Adipocyte (in vitro differentiated cells): ENCODE measurements around the gene CRYBG1.
"Not testable (repeated sequence)": the region's sequence is repeated elsewhere in the genome, so short reads cannot be mapped to it uniquely, and the experiment has no call there.

Experiments
- DNase-seq: peaks from one replicate; pipeline ENCODE4 v3.0.0-alpha.2; 2015; ENCODE audit warnings: low read depth
- H3K27me3 ChIP-seq: replicated peaks from 2 replicates; pipeline ENCODE4 v1.7.0; 2013; ENCODE audit warnings: mild to moderate bottlenecking, low read length, moderate library complexity; ENCODE audit not compliant: control insufficient read depth, insufficient read depth
- H3K36me3 ChIP-seq: 2 replicates; pipeline ENCODE4 v1.7.0; 2013; ENCODE audit warnings: low read length, mild to moderate bottlenecking, moderate library complexity; ENCODE audit not compliant: control insufficient read depth, insufficient read depth, severe bottlenecking
- H3K4me1 ChIP-seq: 2 replicates; pipeline ENCODE4 v1.7.0; 2013; ENCODE audit warnings: mild to moderate bottlenecking, low read length, moderate library complexity; ENCODE audit not compliant: control insufficient read depth, insufficient read depth
- H3K4me3 ChIP-seq: 2 replicates; pipeline ENCODE4 v1.7.0; 2013; ENCODE audit warnings: mild to moderate bottlenecking, low read length, moderate library complexity
- H3K9ac ChIP-seq: 2 replicates; pipeline ENCODE4 v1.7.0; 2013; ENCODE audit warnings: mild to moderate bottlenecking, low read length, moderate library complexity
- H3K9me3 ChIP-seq: 2 replicates; pipeline ENCODE4 v1.7.0; 2013; ENCODE audit warnings: mild to moderate bottlenecking, low read length, moderate library complexity; ENCODE audit not compliant: control insufficient read depth

The CRYBG1 gene

DNA sequence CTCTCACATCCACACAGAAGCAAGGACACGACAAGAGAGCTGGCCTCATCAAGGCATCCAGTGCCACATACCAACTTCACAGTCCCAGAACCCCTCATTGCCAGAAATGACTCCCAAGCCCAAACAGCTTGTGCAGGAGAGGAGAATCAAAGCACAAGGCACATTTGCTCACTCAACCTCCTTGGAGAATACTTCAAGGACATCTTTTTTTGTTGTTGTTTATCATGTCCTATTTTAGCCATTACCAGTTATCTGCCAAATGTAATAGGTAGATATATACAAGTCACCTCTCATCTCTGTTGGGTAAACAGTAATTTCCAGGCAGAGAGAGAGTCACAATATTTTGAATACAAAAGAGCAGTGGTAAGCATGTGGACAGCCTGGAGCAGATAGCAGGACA, 221.0 kb downstream of the CRYBG1 start:
- H3K4me1 ChIP-seq: peaks cover 7% of the 10 kb centered on the region
- no peak overlapping the region for H3K4me3 ChIP-seq
- H3K27me3 ChIP-seq: no peaks in the 10 kb centered on the region
- no peaks in the 10 kb centered on the region for H3K9me3 ChIP-seq
- no peak for DNase-seq
- H3K36me3 ChIP-seq: peaks cover 17% of the 10 kb centered on the region
- no peak overlapping the region for H3K9ac ChIP-seq

DNA sequence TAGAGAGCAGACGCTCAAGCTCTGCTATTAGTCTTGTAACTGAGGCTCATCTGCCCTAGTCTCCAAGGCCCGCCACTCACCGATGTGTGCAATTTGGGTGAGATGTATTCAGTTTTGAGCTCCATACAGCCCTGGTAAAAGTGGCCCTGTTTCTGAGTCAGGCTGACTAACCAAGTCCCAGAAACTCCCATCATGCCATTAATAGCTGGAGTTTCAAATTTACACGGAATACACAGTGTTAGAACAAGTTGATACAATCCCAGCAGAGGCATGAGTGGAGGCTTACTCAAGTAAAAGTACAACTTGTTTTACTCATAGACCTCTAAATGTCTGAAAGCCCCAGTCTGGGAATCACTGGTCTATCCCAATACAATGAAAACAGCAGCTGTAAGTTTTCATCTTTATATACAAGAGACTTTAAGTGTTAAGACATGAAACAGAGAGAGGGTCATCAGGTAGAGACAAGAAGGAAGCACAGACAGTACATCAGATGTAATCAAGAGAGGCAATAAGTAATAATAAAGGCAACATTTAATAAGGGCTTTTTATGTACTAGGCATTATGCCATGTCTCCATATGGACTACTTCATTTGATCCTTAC, 226.4 kb downstream of the CRYBG1 start:
- DNase-seq: no peak
- no peaks in the 10 kb centered on the region for H3K27me3 ChIP-seq
- H3K4me1 ChIP-seq: peaks cover 20% of the 10 kb centered on the region
- H3K36me3 ChIP-seq: peaks cover 17% of the 10 kb centered on the region
- no peak overlapping the region for H3K4me3 ChIP-seq
- H3K9ac ChIP-seq: no peak overlapping the region
- H3K9me3 ChIP-seq: no peaks in the 10 kb centered on the region

DNA sequence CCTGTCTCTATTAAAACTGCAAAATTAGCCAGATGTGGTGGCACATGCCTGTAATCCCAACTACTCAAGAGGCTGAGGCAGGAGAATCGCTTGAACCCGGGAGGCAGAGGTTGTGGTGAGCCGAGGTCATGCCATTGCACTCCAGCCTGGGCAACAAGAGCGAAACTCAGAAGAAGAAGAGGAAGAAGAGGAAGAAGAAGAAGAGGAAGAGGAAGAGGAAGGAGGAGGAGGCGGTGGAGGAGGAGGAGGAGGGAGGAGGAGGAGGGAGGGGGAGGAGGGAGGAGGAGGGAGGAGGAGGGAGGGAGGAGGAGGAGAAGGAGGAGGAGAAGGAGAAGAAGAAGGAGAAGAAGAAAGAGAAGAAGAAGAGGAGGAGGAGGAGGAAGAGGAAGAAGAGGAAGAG, 228.4 kb downstream of the CRYBG1 start:
- H3K36me3 ChIP-seq, H3K4me3 ChIP-seq, H3K27me3 ChIP-seq, H3K9ac ChIP-seq, DNase-seq, H3K9me3 ChIP-seq: not testable (repeated sequence)
- H3K4me1 ChIP-seq: peaks cover 24% of the 10 kb centered on the region

DNA sequence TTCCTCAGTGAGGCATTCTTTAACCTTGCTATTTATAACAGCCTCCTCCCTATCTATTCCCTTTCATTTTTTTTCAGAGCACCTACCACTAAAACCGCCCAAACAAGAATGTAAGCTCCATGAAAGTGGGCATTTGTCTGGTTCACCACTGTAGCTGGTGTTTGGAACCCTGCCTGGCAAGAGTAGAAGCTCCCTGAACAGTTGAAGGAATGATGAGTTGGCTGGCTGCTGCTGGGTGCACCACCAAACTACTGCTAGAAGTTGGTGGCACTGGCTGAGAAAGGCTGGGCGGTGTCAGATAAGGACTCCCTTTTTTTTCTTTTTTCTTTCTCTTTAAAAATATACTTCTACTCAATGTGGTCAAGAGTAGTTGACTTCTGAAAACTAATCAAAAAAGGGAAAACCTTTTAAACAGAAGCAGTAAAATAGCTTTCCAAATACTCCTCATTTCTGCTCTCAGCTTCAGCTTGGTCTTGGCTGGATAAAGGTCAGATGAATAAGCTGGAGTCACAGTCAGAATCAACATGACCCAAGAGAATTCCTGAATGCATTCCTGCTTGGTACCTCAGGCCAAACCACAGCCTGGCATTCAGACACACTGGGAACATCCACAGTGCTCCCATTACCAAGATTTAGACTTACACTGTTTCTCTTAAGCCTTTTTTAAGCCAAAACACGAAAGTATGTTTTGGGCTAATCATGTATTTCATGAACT, 230.8 kb downstream of the CRYBG1 start:
- no peaks in the 10 kb centered on the region for H3K27me3 ChIP-seq
- peaks cover 17% of the 10 kb centered on the region for H3K4me1 ChIP-seq
- peak overlapping the region; percentile 48 for H3K4me3 ChIP-seq
- H3K36me3 ChIP-seq: no peaks in the 10 kb centered on the region
- peak overlapping the region; percentile 36 for H3K9ac ChIP-seq
- DNase-seq: peak; percentile 70
- H3K9me3 ChIP-seq: no peaks in the 10 kb centered on the region

DNA sequence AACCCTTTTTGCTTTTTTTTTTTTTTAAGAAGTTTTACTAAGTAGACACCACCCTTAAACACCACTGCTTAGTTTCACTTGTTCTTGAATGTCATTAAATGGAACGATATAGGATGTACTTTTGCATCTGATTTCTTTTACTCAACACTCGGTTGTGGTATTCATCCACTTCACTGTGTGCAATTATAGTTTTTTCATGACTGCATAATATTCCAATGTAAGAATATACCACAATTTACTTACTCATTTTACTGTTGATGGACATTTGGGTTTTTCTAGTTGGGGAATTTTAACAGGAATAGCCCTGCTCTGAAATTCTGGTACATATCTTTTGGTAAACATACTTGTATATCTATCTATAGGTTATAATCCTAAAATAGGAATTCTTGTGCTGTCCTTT, 238.9 kb downstream of the CRYBG1 start:
- Histone ChIP-seq H3K4me3 (no peak overlapping the region), H3K36me3 (peaks cover 3% of the 10 kb centered on the region), H3K27me3 (no peaks in the 10 kb centered on the region), H3K4me1 (no peaks in the 10 kb centered on the region), H3K9ac (no peak overlapping the region), H3K9me3 (no peaks in the 10 kb centered on the region)
- DNase-seq: no peak

DNA sequence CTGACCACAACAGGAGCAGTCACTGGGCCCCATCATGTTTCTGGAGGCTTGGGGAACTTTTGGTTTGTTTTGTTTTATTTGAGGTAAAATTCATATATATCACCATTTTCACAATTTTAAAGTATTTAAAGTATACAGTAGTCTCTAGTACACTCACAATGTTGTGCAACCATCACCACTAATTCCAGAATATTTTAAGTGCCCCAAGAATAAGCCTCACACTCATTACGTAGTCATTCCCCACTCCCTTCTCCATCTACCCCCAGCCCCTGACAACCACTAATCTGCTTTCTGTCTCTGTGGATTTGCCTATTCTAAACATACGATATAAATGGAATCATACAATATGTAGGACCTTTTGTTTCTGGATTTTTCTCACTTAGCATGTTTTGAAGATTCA, 239.8 kb downstream of the CRYBG1 start:
- DNase-seq: no peak

DNA sequence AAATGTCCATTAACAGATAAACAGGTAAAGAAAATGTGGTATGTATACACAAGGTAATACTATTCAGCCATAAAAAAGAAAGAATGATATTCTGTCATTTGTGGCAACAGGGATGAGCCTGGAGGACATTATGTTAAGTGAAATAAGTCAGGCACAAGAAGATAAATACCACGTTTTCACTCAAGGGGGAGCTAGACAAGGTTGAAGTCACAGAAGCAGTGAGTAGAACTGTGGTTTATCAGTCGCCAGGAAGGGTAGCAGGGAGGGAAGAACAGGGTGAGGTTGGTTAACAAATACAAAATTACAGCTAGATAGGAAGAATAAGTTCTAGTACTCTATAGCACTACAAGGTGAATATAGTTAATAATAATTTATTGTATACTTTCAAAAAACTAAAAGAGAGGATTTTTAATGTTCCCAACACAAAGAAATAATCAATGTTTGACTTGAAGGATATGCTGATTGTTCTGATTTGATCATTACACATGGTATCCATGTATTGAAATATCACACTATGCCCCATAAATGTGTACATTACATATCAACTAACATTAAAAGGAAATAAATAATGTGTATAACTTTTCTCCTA, 247.7 kb downstream of the CRYBG1 start:
- H3K9ac ChIP-seq: no peak overlapping the region
- peak; percentile 53 for DNase-seq
- no peaks in the 10 kb centered on the region for H3K9me3 ChIP-seq

More for the DNA sequence above, 239.8 kb downstream of the CRYBG1 start:
- no peaks in the 10 kb centered on the region for H3K4me1 ChIP-seq
- H3K4me3 ChIP-seq: no peak overlapping the region
- H3K9me3 ChIP-seq: no peaks in the 10 kb centered on the region
- no peak overlapping the region for H3K9ac ChIP-seq
- H3K27me3 ChIP-seq: no peaks in the 10 kb centered on the region
- peaks cover 3% of the 10 kb centered on the region for H3K36me3 ChIP-seq

DNA sequence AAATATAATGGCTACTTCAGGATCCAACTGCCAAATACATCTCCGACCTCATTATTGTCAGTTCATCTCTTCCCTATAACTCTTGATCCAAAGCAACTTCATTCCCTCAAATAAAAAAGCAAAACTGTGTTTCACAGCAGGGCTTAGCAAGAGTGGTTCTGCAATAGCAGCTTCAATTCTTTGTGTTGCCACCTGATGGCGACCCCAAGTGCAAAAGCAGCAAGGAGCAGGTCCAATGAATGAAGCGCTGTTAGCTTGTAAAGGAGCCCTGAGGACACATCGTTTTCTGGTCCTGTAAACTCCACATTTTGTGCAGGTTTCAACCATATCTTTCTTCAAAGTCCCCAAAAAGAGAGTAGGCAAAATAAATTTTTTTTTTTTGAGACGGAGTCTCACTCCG, 249.2 kb downstream of the CRYBG1 start:
- peaks cover 5% of the 10 kb centered on the region for H3K36me3 ChIP-seq
- no peaks in the 10 kb centered on the region for H3K27me3 ChIP-seq
- no peak overlapping the region for H3K9ac ChIP-seq
- H3K9me3 ChIP-seq: no peaks in the 10 kb centered on the region
- DNase-seq: no peak
- H3K4me3 ChIP-seq: no peak overlapping the region
- H3K4me1 ChIP-seq: no peaks in the 10 kb centered on the region

More for the DNA sequence above, 247.7 kb downstream of the CRYBG1 start:
- Histone ChIP-seq H3K4me3 (no peak overlapping the region), H3K27me3 (no peaks in the 10 kb centered on the region), H3K36me3 (peaks cover 5% of the 10 kb centered on the region), H3K4me1 (no peaks in the 10 kb centered on the region)

DNA sequence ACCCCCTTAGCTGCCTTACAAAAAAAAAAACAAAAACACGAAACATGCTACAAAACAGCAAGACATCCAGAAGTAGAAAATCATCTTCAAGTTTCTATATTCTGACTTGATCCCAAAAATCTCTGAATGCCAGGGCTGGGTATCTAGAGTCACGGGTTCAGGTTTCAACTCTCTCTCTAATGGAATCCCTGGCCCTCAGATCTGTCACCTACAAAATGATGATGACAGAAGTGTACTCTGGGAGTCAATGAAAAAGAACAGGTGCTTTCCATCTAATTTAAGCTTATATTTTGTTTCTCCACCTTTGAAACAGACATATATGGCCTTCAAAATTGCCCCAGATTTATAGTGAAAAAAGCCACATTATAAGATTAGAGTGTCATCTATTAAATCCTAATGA, 250.5 kb downstream of the CRYBG1 start:
- Histone ChIP-seq H3K36me3 (peaks cover 5% of the 10 kb centered on the region), H3K9ac (no peak overlapping the region), H3K9me3 (no peaks in the 10 kb centered on the region), H3K4me1 (no peaks in the 10 kb centered on the region), H3K4me3 (no peak overlapping the region), H3K27me3 (no peaks in the 10 kb centered on the region)
- no peak for DNase-seq

DNA sequence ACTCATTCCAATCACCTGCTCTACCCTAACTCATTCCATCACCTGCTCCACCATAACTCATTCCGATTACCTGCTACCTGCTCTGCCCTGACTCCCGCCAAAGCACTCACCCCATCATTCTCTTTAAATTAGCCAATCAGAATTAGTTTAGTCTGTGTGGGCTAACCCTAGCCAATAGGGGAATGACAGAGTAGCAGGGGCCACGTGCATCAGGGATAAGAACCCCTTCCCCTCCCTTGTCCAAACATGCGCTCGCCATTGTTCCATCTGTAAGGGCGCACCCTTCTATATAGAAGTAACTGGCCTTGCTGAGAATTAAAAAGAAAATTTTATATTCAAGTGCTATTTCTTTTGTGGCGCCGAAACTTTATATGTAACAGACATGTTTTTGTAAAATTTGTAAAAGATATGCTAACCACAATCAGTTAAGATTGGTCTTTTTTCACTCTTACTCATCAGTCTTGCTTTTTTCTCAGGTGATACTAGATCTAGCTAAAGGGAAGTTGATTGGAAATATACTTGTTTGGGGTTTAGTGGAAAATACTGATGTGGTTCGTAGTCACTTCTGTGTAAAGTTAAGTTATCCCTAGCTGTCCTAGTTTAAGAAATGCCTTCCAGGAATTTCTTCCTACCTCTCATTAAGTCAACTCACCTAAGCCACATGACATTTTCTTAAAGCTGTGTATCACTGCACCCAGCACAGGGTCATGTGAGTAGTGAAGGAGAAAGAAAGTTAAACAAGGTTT, 252.3 kb downstream of the CRYBG1 start:
- H3K27me3 ChIP-seq: no peaks in the 10 kb centered on the region
- H3K4me3 ChIP-seq: no peak overlapping the region
- no peaks in the 10 kb centered on the region for H3K9me3 ChIP-seq
- no peak for DNase-seq
- no peaks in the 10 kb centered on the region for H3K4me1 ChIP-seq
- H3K36me3 ChIP-seq: peaks cover 15% of the 10 kb centered on the region
- no peak overlapping the region for H3K9ac ChIP-seq

DNA sequence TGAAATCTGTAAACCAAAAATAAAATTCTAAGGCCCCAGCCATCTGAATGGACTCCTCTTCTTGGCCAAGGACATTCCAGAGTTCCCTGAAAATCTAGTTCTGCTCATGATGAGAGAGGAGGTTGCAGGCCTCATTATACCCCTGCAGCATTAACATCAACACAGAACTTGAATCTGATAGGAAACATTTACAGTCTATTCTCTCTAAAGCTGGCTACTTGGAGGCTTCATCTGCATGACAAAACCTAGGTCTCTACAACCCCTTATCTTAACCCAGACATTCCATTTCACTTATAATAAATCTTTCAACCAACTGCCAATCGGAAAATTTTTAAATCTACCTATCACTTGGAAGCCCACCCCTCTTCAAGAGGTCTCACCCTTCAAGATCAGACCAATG, 253.1 kb downstream of the CRYBG1 start:
- Histone ChIP-seq H3K9me3 (no peaks in the 10 kb centered on the region), H3K4me3 (no peak overlapping the region), H3K9ac (no peak overlapping the region), H3K27me3 (no peaks in the 10 kb centered on the region), H3K36me3 (peaks cover 15% of the 10 kb centered on the region), H3K4me1 (no peaks in the 10 kb centered on the region)
- no peak for DNase-seq
